ENCODE data around the gene HUS1B.
"Not testable (repeated sequence)": the region's sequence is repeated elsewhere in the genome, so short reads cannot be mapped to it uniquely, and the experiment has no call there.

HUS1B gene

GRCh38 chr6:679282-679681 lies 22.4 kb upstream of the HUS1B start:
- DNase-seq (ENCODE audit: low read depth in 1 of 2, low spot score in 1 of 2) = no peak

DNA sequence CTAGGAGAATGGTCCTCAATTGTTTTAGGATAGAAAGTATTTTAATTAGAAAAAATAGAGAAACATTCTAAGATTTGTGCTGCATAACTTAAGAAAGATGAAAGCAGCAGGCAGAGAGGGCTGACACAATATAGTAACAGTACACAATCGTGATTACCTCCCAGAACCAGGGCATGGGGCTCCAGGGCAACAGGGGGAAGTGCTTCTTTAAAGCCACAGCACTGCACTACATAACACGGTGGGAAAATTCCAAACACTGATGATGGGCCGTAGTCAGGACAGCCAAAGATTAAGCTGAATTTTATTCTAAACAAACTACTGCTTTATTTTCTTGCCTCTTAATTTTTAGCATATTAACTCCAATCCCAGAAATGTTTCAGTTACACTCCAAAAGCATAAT lies 21.6 kb upstream of the HUS1B start:
- no peak for DNase-seq (ENCODE audit: low read depth in 1 of 2, low spot score in 1 of 2)

DNA sequence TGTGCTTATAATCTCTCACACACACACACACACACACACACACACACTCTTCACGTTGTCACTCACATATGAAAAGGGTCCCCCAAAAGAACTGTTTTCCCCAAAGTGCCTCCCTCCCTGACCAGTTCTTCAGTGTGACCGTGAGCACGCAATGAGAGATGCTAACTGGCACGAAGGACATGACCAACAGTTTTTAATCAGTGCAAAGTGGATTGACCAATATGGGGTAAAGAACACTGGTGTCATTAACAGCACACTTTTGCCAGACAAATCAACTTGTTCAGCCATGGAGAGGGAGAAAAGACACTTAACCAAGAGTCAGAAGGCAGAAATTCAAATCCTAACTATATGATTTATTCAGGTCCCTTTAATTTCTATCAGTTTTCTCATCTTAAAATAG lies 21.0 kb upstream of the HUS1B start:
- no peak for DNase-seq (ENCODE audit: low read depth in 1 of 2, low spot score in 1 of 2)

GRCh38 chr6:674956-675355 lies 18.1 kb upstream of the HUS1B start:
- DNase-seq (ENCODE audit: low read depth in 1 of 2, low spot score in 1 of 2) = no peak

DNA sequence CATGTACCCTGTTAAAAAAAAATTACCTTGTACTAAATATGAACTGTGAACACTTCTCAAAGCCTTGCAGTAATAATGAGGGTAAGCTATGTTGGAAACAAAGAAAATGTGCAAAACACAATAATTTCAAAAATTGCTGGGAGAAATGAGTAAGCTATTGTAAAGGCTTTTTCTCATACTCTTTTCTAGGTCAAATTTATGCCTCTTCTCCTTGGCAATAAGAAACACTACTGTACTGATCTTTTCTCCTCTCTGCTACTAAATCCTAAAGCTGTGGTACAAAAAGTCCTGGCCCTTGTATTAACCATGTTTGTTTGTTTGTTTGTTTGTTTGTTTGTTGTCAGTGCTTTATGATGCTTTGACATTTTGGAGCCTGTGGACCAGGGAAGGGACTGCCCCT lies 17.5 kb upstream of the HUS1B start:
- no peak for DNase-seq (ENCODE audit: low read depth in 1 of 2, low spot score in 1 of 2)

GRCh38 chr6:667253-667927 lies 10.5 kb upstream of the HUS1B start:
- no peak for DNase-seq (ENCODE audit: low read depth in 1 of 2, low spot score in 1 of 2)

DNA sequence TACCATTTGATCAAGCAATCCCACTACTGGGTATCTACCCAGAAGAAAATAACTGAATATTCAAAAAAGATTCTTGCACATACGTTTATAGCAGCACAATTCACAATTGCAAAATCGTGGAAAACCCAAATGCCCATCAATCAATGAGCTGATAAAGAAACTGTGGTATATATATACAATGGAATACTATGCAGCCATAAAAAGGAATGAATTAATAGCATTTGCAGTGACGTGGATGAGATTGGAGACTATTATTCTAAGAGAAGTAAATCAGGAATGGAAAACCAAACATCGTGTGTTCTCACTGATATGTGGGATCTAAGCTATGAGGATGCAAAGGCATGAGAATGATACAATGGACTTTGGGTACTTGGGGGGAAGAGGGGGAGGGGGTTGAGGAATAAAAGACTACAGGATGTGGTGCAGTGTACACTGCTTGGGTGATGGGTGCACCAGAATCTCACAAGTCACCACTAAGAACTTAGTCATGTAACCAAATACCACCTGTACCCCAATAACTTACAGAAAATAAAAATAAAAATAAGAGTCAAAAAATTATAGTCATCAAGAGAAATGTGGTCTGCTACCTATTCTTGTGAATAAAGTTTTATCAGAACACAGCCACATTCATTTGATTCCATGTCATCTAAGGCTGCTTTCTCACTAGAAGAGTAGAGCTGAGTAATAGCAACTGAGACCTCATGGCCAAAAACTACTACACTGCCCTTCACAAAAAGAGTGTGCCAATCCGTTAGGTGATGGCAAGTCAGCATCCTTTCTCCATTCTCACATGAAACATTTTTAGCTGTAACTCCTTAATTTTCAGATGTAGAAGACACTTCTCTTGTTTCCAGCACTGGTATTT lies 8.7 kb upstream of the HUS1B start:
- DNase-seq (ENCODE audit: low read depth in 1 of 2, low spot score in 1 of 2) = no peak

- not testable (repeated sequence) for DNase-seq (ENCODE audit: low read depth in 1 of 2, low spot score in 1 of 2)
Observed at GRCh38 chr6:663788-664187, 6.9 kb upstream of the HUS1B start.

DNA sequence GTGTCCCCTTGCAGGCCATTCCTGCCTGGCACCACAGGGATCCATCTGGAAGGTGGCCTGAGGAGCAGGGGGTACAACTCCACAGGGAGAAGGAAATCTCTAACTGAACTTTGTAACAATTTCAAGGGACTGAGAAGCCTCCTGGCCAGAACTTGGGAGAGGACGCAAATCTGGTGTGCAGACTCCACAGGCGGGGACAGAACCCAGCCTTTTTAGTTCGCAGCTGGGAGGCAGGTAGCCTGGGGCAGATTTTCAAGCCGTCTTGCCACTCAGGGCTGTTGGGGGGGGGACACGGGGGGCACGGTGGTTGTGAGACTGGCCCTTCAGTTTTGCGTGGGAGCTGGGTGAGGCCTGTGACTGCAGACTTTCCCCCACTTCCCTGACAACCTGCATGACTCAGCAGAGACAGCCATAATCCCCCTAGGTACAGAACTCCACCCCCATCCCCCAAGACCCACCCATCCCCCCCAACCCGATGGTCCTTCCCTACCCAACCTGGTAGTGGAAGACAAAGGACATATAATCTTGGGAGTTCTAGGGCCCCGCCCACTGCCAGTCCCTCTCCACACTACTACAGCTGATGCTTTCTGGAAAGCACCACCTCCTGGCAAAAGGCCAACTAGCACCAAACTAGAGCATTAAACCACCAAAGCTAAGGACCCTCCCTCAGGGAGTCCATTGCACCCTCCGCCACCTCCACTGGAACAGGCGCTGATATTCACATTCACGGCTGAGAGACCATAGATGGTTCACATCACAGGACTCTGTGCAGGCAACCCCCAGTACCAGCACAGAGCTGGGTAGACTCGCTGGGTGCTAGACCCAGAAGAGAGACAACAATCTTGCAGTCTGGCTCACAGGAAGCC lies 3.0 kb upstream of the HUS1B start:
- no peak for DNase-seq (ENCODE audit: low read depth in 1 of 2, low spot score in 1 of 2)

DNA sequence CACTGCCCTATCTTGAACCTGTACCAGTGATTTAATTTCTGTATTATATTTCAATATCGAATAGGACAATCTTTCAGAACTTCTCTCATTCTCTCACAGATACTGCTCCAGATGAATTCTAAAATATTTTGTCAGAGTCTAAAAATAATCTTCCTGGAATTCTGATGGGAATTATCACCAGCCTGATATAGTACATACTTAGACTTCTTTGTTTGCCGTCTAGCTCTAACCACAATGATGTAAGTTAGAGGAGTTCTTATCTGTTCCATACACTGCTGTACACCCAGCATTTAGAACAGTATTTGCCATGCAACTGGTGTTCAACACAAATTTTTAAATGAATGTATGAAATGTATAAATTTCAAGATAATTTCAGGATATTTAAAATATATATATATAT lies 1.3 kb upstream of the HUS1B start:
- no peak for DNase-seq (ENCODE audit: low read depth in 1 of 2, low spot score in 1 of 2)

- DNase-seq (ENCODE audit: low read depth in 1 of 2, low spot score in 1 of 2) = no peak
Observed at GRCh38 chr6:657743-658142, 843 bp upstream of the HUS1B start.

DNA sequence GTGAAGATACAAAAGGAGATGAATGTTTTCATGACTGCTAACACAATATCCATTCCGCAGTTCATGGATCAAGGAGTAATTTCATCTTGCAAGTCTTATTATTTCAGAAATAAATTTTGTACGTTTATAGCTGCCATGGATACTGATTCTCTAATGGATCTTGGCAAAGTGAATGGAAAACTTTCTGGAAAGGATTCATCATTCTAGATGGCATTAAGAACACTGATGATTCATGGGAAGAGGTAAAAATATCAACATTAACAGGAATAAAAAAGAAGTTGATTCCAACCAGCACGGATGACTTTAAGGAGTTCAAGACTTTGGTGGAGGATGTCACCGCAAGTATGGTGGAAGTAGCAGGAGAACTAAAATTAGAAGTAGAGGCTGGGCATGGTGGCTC lies 2.8 kb downstream of the HUS1B start:
- DNase-seq (ENCODE audit: low read depth in 1 of 2, low spot score in 1 of 2) = no peak

- DNase-seq (ENCODE audit: low read depth in 1 of 2, low spot score in 1 of 2) = no peak
Observed at GRCh38 chr6:652865-653264, 4.0 kb downstream of the HUS1B start.

DNA sequence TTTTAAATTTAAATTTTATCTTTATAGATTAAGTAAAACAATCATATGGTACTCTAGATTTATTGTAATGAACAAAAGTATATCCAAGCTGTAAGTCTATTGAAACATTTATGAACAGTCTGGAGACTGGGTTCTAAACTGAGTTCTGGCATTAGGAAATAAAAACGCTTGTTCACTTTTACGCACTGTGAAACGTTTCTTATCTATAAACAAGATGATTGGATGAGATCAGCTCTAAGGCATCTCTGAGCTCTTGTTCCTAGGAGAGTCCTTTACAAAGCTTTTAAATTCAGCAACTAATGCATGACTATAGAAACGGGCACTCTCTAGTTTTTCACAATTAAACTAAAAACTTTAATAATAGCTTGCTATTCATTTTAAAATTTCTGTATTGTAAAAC lies 6.8 kb downstream of the HUS1B start:
- no peak for DNase-seq (ENCODE audit: low read depth in 1 of 2, low spot score in 1 of 2)

- DNase-seq (ENCODE audit: low read depth in 1 of 2, low spot score in 1 of 2) = no peak
Observed at GRCh38 chr6:642805-643204, 14.1 kb downstream of the HUS1B start.

GRCh38 chr6:641225-641985 lies 15.5 kb downstream of the HUS1B start:
- no peak for DNase-seq (ENCODE audit: low read depth in 1 of 2, low spot score in 1 of 2)

DNA sequence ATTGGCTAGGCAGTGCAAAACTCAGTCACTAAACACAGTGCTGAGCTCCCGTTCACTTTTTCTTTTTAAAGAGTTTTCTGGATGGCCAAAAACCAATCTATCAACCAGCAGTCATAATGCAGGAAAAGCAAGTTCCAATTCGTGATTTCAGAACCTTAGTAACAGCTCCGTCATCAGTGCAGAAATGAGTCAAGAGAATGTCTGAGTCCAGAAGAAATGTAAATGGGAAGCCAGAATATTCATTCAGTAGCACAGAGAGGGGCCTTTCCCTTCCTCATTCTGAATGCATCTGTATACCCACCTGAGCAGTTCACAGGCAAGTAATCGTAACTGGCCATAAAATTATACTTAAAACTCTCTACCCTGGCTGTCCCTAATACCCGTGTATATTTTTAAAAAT lies 20.4 kb downstream of the HUS1B start:
- no peak for DNase-seq (ENCODE audit: low read depth in 1 of 2, low spot score in 1 of 2)

GRCh38 chr6:635233-635632 lies 21.7 kb downstream of the HUS1B start:
- no peak for DNase-seq (ENCODE audit: low read depth in 1 of 2, low spot score in 1 of 2)

- no peak for DNase-seq (ENCODE audit: low read depth in 1 of 2, low spot score in 1 of 2)
Observed at GRCh38 chr6:633611-634010, 23.3 kb downstream of the HUS1B start.

DNA sequence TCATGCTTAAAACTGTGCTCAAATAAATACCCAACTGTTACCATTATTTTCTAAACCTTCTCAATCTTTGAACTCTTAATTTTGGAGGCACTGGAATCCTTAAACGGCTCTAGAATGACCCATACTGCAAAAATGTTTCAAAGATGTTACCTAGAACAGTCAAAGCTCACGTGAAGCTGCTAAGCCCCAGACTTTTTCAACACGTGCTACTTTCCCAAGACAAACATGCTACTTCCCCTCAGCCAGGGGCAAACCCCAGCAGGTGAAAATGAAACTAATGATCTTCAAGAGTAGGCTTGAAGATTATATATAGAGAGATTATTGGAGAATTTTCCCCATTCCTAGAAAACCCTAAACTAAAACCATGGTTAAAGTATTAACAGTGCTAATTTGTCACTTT lies 28.1 kb downstream of the HUS1B start:
- DNase-seq (ENCODE audit: low read depth in 1 of 2, low spot score in 1 of 2) = no peak

DNA sequence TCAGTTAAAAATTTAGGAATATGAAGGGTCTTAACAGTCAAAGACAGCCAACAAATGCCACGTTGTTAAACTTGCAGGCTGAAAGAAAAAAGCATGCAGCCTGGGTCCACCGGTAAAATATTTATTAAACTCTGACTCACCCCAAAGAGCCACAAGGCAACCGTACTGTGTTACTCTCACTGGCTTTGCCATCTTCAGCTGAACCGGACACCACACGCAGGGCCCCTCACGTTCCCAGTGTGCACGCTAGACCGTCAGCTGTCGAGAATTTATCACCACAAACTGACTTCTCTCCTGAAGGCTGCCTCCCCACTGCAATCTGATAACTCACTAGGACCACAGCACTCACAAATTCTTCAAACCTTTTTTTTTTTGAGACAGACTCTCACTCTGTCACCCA lies 30.7 kb downstream of the HUS1B start:
- DNase-seq (ENCODE audit: low read depth in 1 of 2, low spot score in 1 of 2) = no peak
